ENCODE data around the gene ANAPC4. TPM values are rescaled to one million over a fixed set of nuclear protein-coding genes. Genes with fewer than 3 reads are reported as not detected.
"Not testable (repeated sequence)": the region's sequence is repeated elsewhere in the genome, so short reads cannot be mapped to it uniquely, and the experiment has no call there.

The ANAPC4 gene
- total RNA-seq, 1 donor from 2014 or later: 37.4 TPM

DNA sequence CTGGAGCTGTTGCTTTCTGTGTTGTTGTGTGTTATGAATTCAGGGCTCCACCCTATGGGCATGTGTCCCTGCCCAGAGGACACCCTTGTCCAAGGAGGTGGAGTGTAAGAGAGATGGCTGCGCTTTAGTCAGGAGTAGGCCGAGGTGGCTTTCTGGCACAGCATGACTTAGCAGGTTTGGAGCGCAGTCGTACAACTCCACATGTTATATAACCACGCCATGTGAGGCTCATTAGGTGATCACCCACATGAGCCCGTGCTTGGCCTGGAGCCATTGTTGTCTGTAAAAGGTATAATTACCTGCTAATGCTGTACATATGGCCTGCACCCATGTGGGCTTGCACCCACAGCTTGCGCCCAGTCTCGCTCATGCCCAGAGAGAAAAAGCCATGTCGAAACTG lies 15.8 kb upstream of the ANAPC4 start:
- no peaks in the 10 kb centered on the region for H3K4me1 Mint-ChIP-seq
- DNase-seq: no peak
- H3K27ac Mint-ChIP-seq: no peak overlapping the region
- H3K36me3 Mint-ChIP-seq (ENCODE audit: low read depth): peaks cover 8% of the 10 kb centered on the region
- H3K4me3 Mint-ChIP-seq: no peak overlapping the region
- no peaks in the 10 kb centered on the region for H3K9me3 Mint-ChIP-seq
- no peaks in the 10 kb centered on the region for H3K27me3 Mint-ChIP-seq
- intact Hi-C loops (cut with micrococcal nuclease): no loop called here

DNA sequence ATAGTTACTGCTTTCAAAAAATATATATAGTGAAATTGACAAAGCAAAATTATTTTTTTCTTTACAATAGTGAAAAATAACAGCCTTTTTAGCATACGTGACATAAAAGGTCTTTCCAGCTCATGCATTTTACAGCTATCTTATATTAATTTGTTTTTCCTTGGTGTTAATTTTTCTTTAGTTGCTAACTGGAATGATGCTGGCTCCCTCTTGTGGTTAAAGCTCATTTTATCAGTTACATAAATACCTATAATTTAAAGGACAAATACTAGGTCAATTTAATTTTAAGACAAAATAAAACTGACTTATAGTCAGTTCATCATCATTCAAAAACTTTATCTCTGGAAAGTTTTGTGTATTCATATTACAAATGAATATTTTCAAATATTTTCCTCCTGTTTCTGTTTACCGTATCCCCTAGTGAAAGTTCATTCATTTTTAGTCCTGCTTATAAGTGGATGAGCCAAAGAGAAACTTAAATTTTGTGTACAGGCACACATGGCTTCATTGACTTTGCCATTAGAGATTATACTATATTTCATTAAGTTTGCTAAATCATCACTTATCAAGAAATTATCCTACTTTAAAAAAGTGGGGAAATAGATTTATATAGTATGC lies 9.9 kb upstream of the ANAPC4 start:
- Mint-ChIP-seq H3K4me1 (no peaks in the 10 kb centered on the region), H3K4me3 (no peak overlapping the region), H3K9me3 (no peaks in the 10 kb centered on the region), H3K27me3 (no peaks in the 10 kb centered on the region), H3K36me3 (ENCODE audit: low read depth) (peaks cover 6% of the 10 kb centered on the region), H3K27ac (no peak overlapping the region)
- no peak for DNase-seq
- intact Hi-C loops (cut with micrococcal nuclease): loop anchor here (1.0 to 2.0 kb wide), 4 partner anchors 54 to 387 kb away; partner anchors contain the start of genes PI4K2B and ZCCHC4

GRCh38 chr4:25367877-25368276 lies 9.2 kb upstream of the ANAPC4 start:
- H3K4me3 Mint-ChIP-seq: no peak overlapping the region
- peaks cover 6% of the 10 kb centered on the region for H3K36me3 Mint-ChIP-seq (ENCODE audit: low read depth)
- no peaks in the 10 kb centered on the region for H3K4me1 Mint-ChIP-seq
- H3K27me3 Mint-ChIP-seq: no peaks in the 10 kb centered on the region
- H3K27ac Mint-ChIP-seq: no peak overlapping the region
- no peaks in the 10 kb centered on the region for H3K9me3 Mint-ChIP-seq
- intact Hi-C loops (cut with micrococcal nuclease): loop anchor here (1.0 to 2.0 kb wide), 4 partner anchors 55 to 388 kb away; partner anchors contain the start of genes PI4K2B and ZCCHC4
- DNase-seq: no peak

DNA sequence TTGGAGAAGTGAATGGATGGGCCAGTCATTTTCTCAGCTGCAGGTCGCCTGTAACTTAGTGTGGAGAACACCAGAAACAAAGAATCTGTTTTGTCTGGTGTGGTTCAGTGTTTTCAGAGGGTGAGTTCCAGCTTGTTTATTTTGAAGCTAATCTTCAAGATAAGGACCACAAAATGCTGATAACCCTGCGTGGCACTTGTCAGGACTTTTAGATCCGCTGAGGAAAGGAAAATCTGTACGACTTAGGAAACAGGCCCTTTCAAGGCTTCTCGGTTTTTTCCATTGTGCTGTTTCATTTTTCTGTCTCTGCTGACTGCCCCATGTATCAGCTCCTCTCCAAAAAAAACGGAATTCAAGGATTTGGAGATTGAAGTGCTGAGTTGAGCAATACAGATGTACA lies 8.7 kb upstream of the ANAPC4 start:
- Mint-ChIP-seq H3K4me3 (no peak overlapping the region), H3K4me1 (no peaks in the 10 kb centered on the region), H3K27me3 (no peaks in the 10 kb centered on the region), H3K9me3 (no peaks in the 10 kb centered on the region), H3K36me3 (ENCODE audit: low read depth) (peaks cover 6% of the 10 kb centered on the region), H3K27ac (no peak overlapping the region)
- intact Hi-C loops (cut with micrococcal nuclease): no loop called here
- no peak for DNase-seq

- H3K36me3 Mint-ChIP-seq (ENCODE audit: low read depth): peaks cover 2% of the 10 kb centered on the region
- H3K9me3 Mint-ChIP-seq: no peaks in the 10 kb centered on the region
- H3K4me3 Mint-ChIP-seq: no peak overlapping the region
- no peaks in the 10 kb centered on the region for H3K27me3 Mint-ChIP-seq
- intact Hi-C loops (cut with micrococcal nuclease): no loop called here
- H3K4me1 Mint-ChIP-seq: no peaks in the 10 kb centered on the region
- no peak overlapping the region for H3K27ac Mint-ChIP-seq
- no peak for DNase-seq
Measured at GRCh38 chr4:25370242-25370641, 6.8 kb upstream of the ANAPC4 start.

DNA sequence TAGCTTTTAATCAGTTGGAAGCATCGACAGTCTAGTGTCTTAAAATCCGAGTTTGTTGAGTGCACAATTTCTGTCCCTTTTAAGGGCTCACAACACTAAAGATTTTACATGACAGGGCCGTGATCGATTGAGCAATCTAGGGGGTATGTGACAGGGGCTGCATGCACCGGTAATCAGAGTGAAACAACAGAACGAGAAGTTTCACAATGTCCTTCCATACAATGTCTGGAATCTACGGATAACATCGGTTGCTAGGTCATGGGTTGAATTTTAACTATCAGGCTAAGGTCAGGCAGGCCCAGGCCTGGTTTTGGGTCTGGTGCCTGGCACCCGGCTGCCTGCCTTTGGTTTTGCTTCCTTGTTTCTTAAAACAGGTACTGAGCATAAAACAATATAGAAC lies 4.5 kb upstream of the ANAPC4 start:
- intact Hi-C loops (cut with micrococcal nuclease); H3K4me1 Mint-ChIP-seq; H3K4me3 Mint-ChIP-seq; H3K27ac Mint-ChIP-seq; H3K27me3 Mint-ChIP-seq; H3K36me3 Mint-ChIP-seq (ENCODE audit: low read depth); H3K9me3 Mint-ChIP-seq: not testable (repeated sequence)
- DNase-seq: peak; percentile 49

DNA sequence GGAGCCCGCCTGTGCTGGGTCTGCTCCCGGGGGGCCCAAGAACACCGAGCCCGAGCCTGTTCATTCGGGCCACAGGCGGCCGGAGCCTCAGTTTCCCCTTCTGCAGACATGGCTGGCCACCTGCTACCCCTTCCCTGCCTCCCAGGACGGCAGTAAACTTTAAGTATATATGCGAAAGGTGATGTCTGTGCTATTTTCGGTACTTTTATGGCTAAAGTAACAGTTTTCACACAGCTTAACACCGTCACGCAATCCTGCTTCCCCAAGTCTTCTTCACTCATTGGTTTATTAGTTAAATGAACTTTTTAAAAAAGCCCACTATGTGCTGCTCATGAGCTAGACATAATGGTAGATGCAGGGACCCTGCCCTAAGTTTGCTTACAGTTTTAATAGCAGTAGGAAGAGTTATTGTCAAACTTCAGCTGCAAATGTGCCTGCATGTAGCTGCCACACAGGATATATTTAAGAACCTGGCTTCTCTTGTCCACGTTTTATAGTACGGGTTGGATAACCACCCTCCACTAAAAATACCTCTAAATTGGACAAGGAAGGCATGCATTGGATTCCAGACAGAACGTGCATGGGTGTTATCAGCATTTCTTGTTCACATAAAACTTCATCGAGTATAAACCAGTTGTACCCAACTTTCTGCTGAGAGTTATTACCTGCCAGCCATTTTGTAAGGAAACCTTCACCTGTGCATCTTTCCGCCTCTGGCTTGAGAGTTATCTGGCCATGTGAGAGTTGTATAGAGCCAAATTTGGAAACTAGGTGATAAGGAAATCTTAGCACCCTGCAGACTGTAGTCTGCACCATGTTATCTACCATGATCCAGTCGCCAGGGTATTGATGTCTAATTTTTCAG lies 741 bp downstream of the ANAPC4 start:
- H3K9me3 Mint-ChIP-seq: no peaks in the 10 kb centered on the region
- H3K27me3 Mint-ChIP-seq: no peaks in the 10 kb centered on the region
- peak overlapping the region; percentile 87 for H3K27ac Mint-ChIP-seq
- no peak overlapping the region for H3K4me3 Mint-ChIP-seq
- no peak for DNase-seq
- peaks cover 8% of the 10 kb centered on the region for H3K4me1 Mint-ChIP-seq
- intact Hi-C loops (cut with micrococcal nuclease): loop anchor here (1.0 to 5.0 kb wide), 5 partner anchors 66 to 796 kb away; partner anchors contain the start of genes DHX15, PI4K2B, SEPSECS and SMIM20
- H3K36me3 Mint-ChIP-seq (ENCODE audit: low read depth): peaks cover 14% of the 10 kb centered on the region

GRCh38 chr4:25378437-25378743 lies 1.3 kb downstream of the ANAPC4 start:
- no peak overlapping the region for H3K4me3 Mint-ChIP-seq
- H3K4me1 Mint-ChIP-seq: peaks cover 8% of the 10 kb centered on the region
- H3K27me3 Mint-ChIP-seq: no peaks in the 10 kb centered on the region
- H3K36me3 Mint-ChIP-seq (ENCODE audit: low read depth): peaks cover 18% of the 10 kb centered on the region
- no peak for DNase-seq
- H3K9me3 Mint-ChIP-seq: no peaks in the 10 kb centered on the region
- H3K27ac Mint-ChIP-seq: no peak overlapping the region
- intact Hi-C loops (cut with micrococcal nuclease): loop anchor here (5.0 kb wide), 1 partner anchor 796 kb away; the partner anchor contains the start of gene DHX15

- Mint-ChIP-seq H3K4me3 (no peak overlapping the region), H3K4me1 (peaks cover 8% of the 10 kb centered on the region), H3K27ac (no peak overlapping the region), H3K27me3 (no peaks in the 10 kb centered on the region), H3K9me3 (no peaks in the 10 kb centered on the region), H3K36me3 (ENCODE audit: low read depth) (peaks cover 26% of the 10 kb centered on the region)
- intact Hi-C loops (cut with micrococcal nuclease): loop anchor here (5.0 kb wide), 1 partner anchor 797 kb away; the partner anchor contains the start of gene DHX15
- DNase-seq: no peak
Measured at GRCh38 chr4:25379591-25379990, 2.5 kb downstream of the ANAPC4 start.

GRCh38 chr4:25383647-25384046 lies 6.6 kb downstream of the ANAPC4 start:
- no peaks in the 10 kb centered on the region for H3K4me1 Mint-ChIP-seq
- H3K9me3 Mint-ChIP-seq: no peaks in the 10 kb centered on the region
- H3K4me3 Mint-ChIP-seq: no peak overlapping the region
- H3K27me3 Mint-ChIP-seq: no peaks in the 10 kb centered on the region
- no peak for DNase-seq
- H3K36me3 Mint-ChIP-seq (ENCODE audit: low read depth): peaks cover 39% of the 10 kb centered on the region
- H3K27ac Mint-ChIP-seq: no peak overlapping the region
- intact Hi-C loops (cut with micrococcal nuclease): no loop called here

GRCh38 chr4:25386926-25387325 lies 9.9 kb downstream of the ANAPC4 start:
- no peak overlapping the region for H3K4me3 Mint-ChIP-seq
- H3K4me1 Mint-ChIP-seq: no peaks in the 10 kb centered on the region
- H3K36me3 Mint-ChIP-seq (ENCODE audit: low read depth): peaks cover 51% of the 10 kb centered on the region
- H3K27me3 Mint-ChIP-seq: no peaks in the 10 kb centered on the region
- H3K27ac Mint-ChIP-seq: no peak overlapping the region
- no peak for DNase-seq
- intact Hi-C loops (cut with micrococcal nuclease): no loop called here
- no peaks in the 10 kb centered on the region for H3K9me3 Mint-ChIP-seq

DNA sequence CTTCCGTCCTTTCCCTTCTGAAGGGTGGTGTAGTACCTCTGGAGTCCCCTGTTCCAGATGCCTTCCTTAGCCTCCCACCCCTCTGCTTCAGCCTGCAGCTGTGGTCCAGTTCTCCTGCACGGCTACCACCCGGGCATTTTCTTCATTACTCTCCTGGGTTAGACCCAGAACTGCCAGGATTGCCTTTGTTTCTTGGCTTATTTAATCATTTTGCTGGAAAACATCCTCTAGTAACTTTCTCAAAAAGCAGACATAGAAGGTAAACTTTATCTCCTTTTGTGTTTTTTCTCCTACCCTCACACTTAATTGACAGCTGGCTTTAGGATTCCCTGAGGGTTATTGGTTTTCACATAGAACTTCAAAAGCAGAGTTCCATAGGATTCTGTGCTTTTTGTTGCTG lies 20.2 kb downstream of the ANAPC4 start:
- DNase-seq: no peak
- H3K4me1 Mint-ChIP-seq: peaks cover 4% of the 10 kb centered on the region

DNA sequence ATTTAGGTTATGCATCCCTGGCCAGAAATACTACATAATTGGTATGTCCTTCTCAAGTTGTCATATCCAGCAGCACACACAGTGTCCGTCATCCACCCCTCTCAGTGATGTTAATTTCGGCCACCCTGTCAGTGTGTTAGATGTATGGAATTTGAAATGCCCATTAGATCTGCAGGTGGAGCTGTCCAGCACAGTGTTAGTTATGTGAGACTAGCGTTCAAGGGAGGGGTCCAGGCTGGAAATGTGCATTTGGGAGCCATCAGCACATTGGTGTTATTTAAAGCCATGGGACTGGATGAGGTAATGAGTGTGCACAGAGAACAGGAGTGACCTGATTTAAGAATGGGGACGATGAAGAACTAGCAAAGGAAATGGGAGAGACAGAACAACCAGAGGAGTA lies 22.4 kb downstream of the ANAPC4 start:
- intact Hi-C loops (cut with micrococcal nuclease): no loop called here
- no peaks in the 10 kb centered on the region for H3K9me3 Mint-ChIP-seq
- H3K27me3 Mint-ChIP-seq: no peaks in the 10 kb centered on the region
- H3K27ac Mint-ChIP-seq: no peak overlapping the region
- peaks cover 4% of the 10 kb centered on the region for H3K4me1 Mint-ChIP-seq
- peaks cover 64% of the 10 kb centered on the region for H3K36me3 Mint-ChIP-seq (ENCODE audit: low read depth)
- no peak for DNase-seq
- no peak overlapping the region for H3K4me3 Mint-ChIP-seq

More for the DNA sequence above, 20.2 kb downstream of the ANAPC4 start:
- H3K9me3 Mint-ChIP-seq: no peaks in the 10 kb centered on the region
- no peaks in the 10 kb centered on the region for H3K27me3 Mint-ChIP-seq
- H3K27ac Mint-ChIP-seq: no peak overlapping the region
- peaks cover 64% of the 10 kb centered on the region for H3K36me3 Mint-ChIP-seq (ENCODE audit: low read depth)
- intact Hi-C loops (cut with micrococcal nuclease): no loop called here
- no peak overlapping the region for H3K4me3 Mint-ChIP-seq

DNA sequence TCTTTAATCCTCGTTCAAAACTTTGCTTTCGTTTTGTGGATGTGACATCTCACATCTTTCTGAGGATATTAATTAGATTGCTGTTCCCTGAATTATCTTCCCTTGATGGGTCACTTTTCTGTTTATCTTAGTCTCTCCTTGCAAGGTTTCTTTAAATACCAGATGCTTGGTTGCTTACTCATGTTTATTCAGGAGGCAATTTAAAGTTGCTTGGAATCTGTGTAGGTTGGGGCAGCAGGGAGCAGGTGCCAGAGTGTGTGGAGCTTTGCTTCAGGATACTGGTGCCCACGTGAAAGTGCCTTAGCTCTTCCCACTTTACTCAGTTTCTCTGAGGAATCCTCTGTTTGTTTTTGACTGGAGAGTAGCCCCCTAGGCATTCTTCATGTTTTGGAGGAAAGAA lies 24.0 kb downstream of the ANAPC4 start:
- Mint-ChIP-seq H3K27ac (no peak overlapping the region), H3K4me3 (no peak overlapping the region), H3K4me1 (peaks cover 4% of the 10 kb centered on the region), H3K9me3 (no peaks in the 10 kb centered on the region), H3K27me3 (no peaks in the 10 kb centered on the region), H3K36me3 (ENCODE audit: low read depth) (peaks cover 59% of the 10 kb centered on the region)
- intact Hi-C loops (cut with micrococcal nuclease): no loop called here
- DNase-seq: no peak

All from activated CD4-positive, alpha-beta T cell treated with anti-CD3 and anti-CD28 coated beads, Interleukin-2, amount 10 ng/mL, durations not matched to agents 24 days and 14 days (primary cell).